Panc1 (cell line): ENCODE results near the gene BRICD5.

Experiments used
- POLR2AphosphoS5 ChIP-seq: IDR thresholded peaks from 2 replicates; pipeline ENCODE4 v1.6.1; 2012; ENCODE audit warnings: mild to moderate bottlenecking, low read depth, low read length, moderate library complexity
- TF ChIP-seq, protein P1 (sequence below): fragments of 450-650 bp; IDR thresholded peaks from 2 replicates; pipeline ENCODE4 v1.5.1; 2017; ENCODE audit warnings: mild to moderate bottlenecking

DNA sequence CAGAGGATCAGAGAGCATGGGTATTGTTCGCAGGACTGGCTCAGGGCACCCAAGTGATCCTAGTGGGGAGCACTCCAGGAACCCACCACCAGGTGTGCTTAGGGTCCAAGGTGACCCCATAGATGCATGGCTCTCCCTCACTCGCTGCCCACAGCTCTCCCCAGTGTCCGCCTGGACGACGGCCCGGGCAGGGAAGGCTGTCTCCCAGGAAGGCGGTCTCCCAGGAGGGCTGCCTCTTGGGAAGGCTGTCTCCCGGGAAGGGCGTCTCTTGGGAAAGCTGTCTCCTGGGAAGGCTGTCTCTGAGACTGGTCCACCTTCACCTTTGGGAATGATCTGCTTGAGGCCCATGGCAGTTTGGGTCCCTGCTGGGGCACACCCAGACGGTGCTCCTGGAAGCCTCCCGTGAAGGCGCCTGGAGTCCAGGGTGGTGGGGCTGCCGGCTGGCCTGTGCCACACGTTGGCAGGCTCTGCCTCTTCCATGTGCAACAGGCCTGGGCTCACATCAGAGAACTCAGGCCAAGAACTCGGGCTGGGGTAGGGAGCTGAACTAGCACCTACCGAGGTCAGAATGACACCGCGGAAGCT is 35.7 kb upstream of the BRICD5 start:
- TF ChIP-seq, protein P1, sequence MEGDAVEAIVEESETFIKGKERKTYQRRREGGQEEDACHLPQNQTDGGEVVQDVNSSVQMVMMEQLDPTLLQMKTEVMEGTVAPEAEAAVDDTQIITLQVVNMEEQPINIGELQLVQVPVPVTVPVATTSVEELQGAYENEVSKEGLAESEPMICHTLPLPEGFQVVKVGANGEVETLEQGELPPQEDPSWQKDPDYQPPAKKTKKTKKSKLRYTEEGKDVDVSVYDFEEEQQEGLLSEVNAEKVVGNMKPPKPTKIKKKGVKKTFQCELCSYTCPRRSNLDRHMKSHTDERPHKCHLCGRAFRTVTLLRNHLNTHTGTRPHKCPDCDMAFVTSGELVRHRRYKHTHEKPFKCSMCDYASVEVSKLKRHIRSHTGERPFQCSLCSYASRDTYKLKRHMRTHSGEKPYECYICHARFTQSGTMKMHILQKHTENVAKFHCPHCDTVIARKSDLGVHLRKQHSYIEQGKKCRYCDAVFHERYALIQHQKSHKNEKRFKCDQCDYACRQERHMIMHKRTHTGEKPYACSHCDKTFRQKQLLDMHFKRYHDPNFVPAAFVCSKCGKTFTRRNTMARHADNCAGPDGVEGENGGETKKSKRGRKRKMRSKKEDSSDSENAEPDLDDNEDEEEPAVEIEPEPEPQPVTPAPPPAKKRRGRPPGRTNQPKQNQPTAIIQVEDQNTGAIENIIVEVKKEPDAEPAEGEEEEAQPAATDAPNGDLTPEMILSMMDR: no peak
- TF ChIP-seq POLR2AphosphoS5: no peak
